Measurements from ENCODE around the gene RAB10. TPM values are rescaled to one million over a fixed set of nuclear protein-coding genes. Genes with fewer than 3 reads are reported as not detected.
A peak's percentile ranks its signal among the peaks of the same experiment; 100 is the strongest.

RAB10 gene
- total and polyA plus RNA-seq, 2 of the 4 experiments (the other 2 are of a cell fraction) = 30.1 to 77.1 TPM

- peaks cover 10% of the 10 kb centered on the region; the same call in 1 of the 2 replicates for H3K9me1 ChIP-seq (ENCODE audit: insufficient read depth, low read length)
- no peak overlapping the region for H3K23ac ChIP-seq (ENCODE audit: low read depth, low read length)
- H3K4me1 ChIP-seq (ENCODE audit: control insufficient read depth, insufficient read depth, low read length) = peaks cover 5% of the 10 kb centered on the region
- no peaks in the 10 kb centered on the region for H4K20me1 ChIP-seq (ENCODE audit: insufficient read depth, low read length)
- H3K9me3 ChIP-seq (ENCODE audit: control insufficient read depth, insufficient read depth, low read length) = no peaks in the 10 kb centered on the region
- H3K27me3 ChIP-seq (ENCODE audit: control insufficient read depth, insufficient read depth, low read length) = peaks cover 2% of the 10 kb centered on the region; the same call in 1 of the 2 replicates
- 0 out of 3 replicates have a peak overlapping the region, but pooled peaks have one; percentile 5 for H2BK15ac ChIP-seq (ENCODE audit: low read depth, low read length)
- intact Hi-C loops (cut with micrococcal nuclease) (no loop called here), dilution Hi-C loops (cut with HindIII; ENCODE audit: low sequenced_read_pairs, unreplicated experiment) (no loop called here), in situ Hi-C loops (cut with MboI; ENCODE audit: low sequenced_read_pairs) (no loop called here)
- H3K4me2 ChIP-seq (ENCODE audit: low read depth, low read length) = no peak overlapping the region
- H4K91ac ChIP-seq (ENCODE audit: insufficient read depth, low read depth, low read length) = no peak overlapping the region
- WGBS, 2 experiments (ENCODE audit: extremely low coverage in 2 of 2, insufficient read length in 1 of 2) = no CpG with 5 or more reads among the region's 3 CpGs
- 0 out of 2 replicates have a peak overlapping the region, but pooled peaks have one; percentile 5 for H3K14ac ChIP-seq (replicated peaks; ENCODE audit: low read depth, low read length)
- H4K5ac ChIP-seq (ENCODE audit: low read depth, low read length) = no peak overlapping the region
- no peak overlapping the region for H2BK5ac ChIP-seq (ENCODE audit: low read depth, low read length, poor library complexity, severe bottlenecking)
- no TSS peak for BruUV-seq (replicated peaks)
- H3K4ac ChIP-seq (ENCODE audit: low read depth, low read length) = peak overlapping the region; percentile 34
- no peak overlapping the region for H2BK20ac ChIP-seq (ENCODE audit: low read depth, low read length)
- no peak overlapping the region for H3K9ac ChIP-seq (ENCODE audit: low read depth, low read length)
- peak overlapping the region; percentile 10; the same call in 1 of the 2 replicates for H2AK5ac ChIP-seq (ENCODE audit: low read depth, low read length)
- ChIA-PET CTCF (interaction anchor here (0.5 to 0.8 kb wide), 3 partner anchors 19 to 677 kb away, joined by 3 to 4 read pairs (median 4); no protein-coding TSS in a partner anchor), POLR2A (ENCODE audit: unreplicated experiment) (no interaction called here)
- 0 out of 2 replicates have a peak overlapping the region, but pooled peaks have one; percentile 4 for H2BK120ac ChIP-seq (ENCODE audit: low read depth, low read length)
- H3K36me3 ChIP-seq (ENCODE audit: control insufficient read depth, insufficient read depth, low read length) = no peaks in the 10 kb centered on the region
- H3K79me1 ChIP-seq (ENCODE audit: low read depth in 1 of 2, low read length in 2 of 2) = no peaks in the 10 kb centered on the region
- H3K18ac ChIP-seq (ENCODE audit: low read depth, low read length) = no peak overlapping the region; the same call in 1 of the 2 replicates
- H3K4me3 ChIP-seq (ENCODE audit: insufficient read depth, low read depth, low read length) = no peak overlapping the region
- no peak overlapping the region for H3K56ac ChIP-seq (ENCODE audit: extremely low read depth, insufficient read depth, low read length)
- H2AFZ ChIP-seq (replicated peaks; ENCODE audit: low read length, poor library complexity) = peak overlapping the region; percentile 45
- ATAC-seq (ENCODE audit: low read depth) (peak; percentile 100), DNase-seq (peak; percentile 88)
- peak overlapping the region in 1 of 2 experiments; percentile 4; a peak in 1 of 4 replicates for H4K8ac ChIP-seq (ENCODE audit: low read depth in 2 of 2, low read length in 2 of 2)
- H2AK9ac ChIP-seq (replicated peaks; ENCODE audit: low read depth, low read length, poor library complexity) = peak overlapping the region; percentile 57
- 0 out of 2 replicates have a peak overlapping the region, but pooled peaks have one; percentile 11 for H3K27ac ChIP-seq (ENCODE audit: insufficient read depth, low read length)
- TF ChIP-seq MAZ (IDR thresholded peaks at IDR 0.05; ENCODE audit: borderline replicate concordance, low read depth, low read length) = 0 out of 2 replicates have a peak, but pooled peaks have one; percentile 20
- TF ChIP-seq ELK1 (IDR thresholded peaks at IDR 0.05; ENCODE audit: borderline replicate concordance, low read depth, low read length) = no peak
- TF ChIP-seq CHD1 (IDR thresholded peaks at IDR 0.05; ENCODE audit: low read depth, low read length) = no peak
- TF ChIP-seq USF2 (IDR thresholded peaks at IDR 0.05; ENCODE audit: low read depth, low read length) = peak; percentile 84
- TF ChIP-seq SMC3 (IDR thresholded peaks at IDR 0.05; ENCODE audit: low read depth, low read length) = no peak
- no peak for TF ChIP-seq MXI1 (IDR thresholded peaks at IDR 0.05; ENCODE audit: borderline replicate concordance, low read depth, low read length)
- no peak for TF ChIP-seq CEBPB (IDR thresholded peaks at IDR 0.05; ENCODE audit: low read depth, low read length)
- TF ChIP-seq FOS (IDR thresholded peaks at IDR 0.05; ENCODE audit: low read depth, low read length) = peak; percentile 69
- TF ChIP-seq MAFK (IDR thresholded peaks at IDR 0.05; ENCODE audit: low read depth, low read length) = peak; percentile 87
- TF ChIP-seq NFE2L2 (IDR thresholded peaks at IDR 0.05; ENCODE audit: low read depth, low read length) = no peak
- 0 out of 2 replicates have a peak, but pooled peaks have one; percentile 4 for TF ChIP-seq RAD21 (IDR thresholded peaks at IDR 0.05; ENCODE audit: low read length)
- TF ChIP-seq RFX5 (IDR thresholded peaks at IDR 0.05; ENCODE audit: low read depth, low read length) = no peak
- TF ChIP-seq BHLHE40 (IDR thresholded peaks at IDR 0.05; ENCODE audit: low read depth, low read length) = peak; percentile 57; the same call in 1 of the 2 replicates
- TF ChIP-seq POLR2A (IDR thresholded peaks at IDR 0.05; ENCODE audit: low read depth, low read length) = no peak
- TF ChIP-seq RCOR1 (IDR thresholded peaks at IDR 0.05; ENCODE audit: insufficient replicate concordance, low read length) = no peak
Measured at GRCh38 chr2:26018184-26019055, 15.5 kb upstream of the RAB10 start.
